Mammary epithelial cell (primary cell): ENCODE data around the gene CEP68.

Experiments
- EZH2 ChIP-seq: IDR thresholded peaks from 2 replicates; pipeline ENCODE4 v1.6.1; 2012; ENCODE audit warnings: low read length, inconsistent platforms, borderline replicate concordance
- TF ChIP-seq, protein P1 (sequence below), 2 donors: IDR thresholded peaks in 1 of 2; conservative IDR thresholded peaks in 1 of 2; 2 replicates each; pipeline ENCODE4 v1.5.1; 2011 to 2012; ENCODE audit warnings: inconsistent platforms in 2 of 2, low read length in 2 of 2, mild to moderate bottlenecking in 2 of 2, control low read depth in 1 of 2, low read depth in 1 of 2; ENCODE audit not compliant: insufficient read depth in 1 of 2; ENCODE audit errors: extremely low read depth in 1 of 2

GRCh38 chr2:65026154-65026553, 30.1 kb upstream of the CEP68 start:
- TF ChIP-seq EZH2: no peak
- TF ChIP-seq, protein P1, sequence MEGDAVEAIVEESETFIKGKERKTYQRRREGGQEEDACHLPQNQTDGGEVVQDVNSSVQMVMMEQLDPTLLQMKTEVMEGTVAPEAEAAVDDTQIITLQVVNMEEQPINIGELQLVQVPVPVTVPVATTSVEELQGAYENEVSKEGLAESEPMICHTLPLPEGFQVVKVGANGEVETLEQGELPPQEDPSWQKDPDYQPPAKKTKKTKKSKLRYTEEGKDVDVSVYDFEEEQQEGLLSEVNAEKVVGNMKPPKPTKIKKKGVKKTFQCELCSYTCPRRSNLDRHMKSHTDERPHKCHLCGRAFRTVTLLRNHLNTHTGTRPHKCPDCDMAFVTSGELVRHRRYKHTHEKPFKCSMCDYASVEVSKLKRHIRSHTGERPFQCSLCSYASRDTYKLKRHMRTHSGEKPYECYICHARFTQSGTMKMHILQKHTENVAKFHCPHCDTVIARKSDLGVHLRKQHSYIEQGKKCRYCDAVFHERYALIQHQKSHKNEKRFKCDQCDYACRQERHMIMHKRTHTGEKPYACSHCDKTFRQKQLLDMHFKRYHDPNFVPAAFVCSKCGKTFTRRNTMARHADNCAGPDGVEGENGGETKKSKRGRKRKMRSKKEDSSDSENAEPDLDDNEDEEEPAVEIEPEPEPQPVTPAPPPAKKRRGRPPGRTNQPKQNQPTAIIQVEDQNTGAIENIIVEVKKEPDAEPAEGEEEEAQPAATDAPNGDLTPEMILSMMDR (conservative IDR thresholded peaks at IDR 0.05 in 1 of 2, IDR thresholded peaks at IDR 0.05 in 1 of 2; ENCODE audit: extremely low read depth in 1 of 2, insufficient read depth in 1 of 2, low read depth in 1 of 2, low read length in 2 of 2): no peak
